Medulla oblongata (tissue), 1 donor: ENCODE data around the gene RP9.
A peak's percentile ranks its signal among the peaks of the same experiment; 100 is the strongest.

Experiments used
- DNase-seq: peaks from one replicate; pipeline ENCODE4 v3.0.0-alpha.2; 2015; ENCODE audit errors: extremely low spot score

The RP9 gene

DNA sequence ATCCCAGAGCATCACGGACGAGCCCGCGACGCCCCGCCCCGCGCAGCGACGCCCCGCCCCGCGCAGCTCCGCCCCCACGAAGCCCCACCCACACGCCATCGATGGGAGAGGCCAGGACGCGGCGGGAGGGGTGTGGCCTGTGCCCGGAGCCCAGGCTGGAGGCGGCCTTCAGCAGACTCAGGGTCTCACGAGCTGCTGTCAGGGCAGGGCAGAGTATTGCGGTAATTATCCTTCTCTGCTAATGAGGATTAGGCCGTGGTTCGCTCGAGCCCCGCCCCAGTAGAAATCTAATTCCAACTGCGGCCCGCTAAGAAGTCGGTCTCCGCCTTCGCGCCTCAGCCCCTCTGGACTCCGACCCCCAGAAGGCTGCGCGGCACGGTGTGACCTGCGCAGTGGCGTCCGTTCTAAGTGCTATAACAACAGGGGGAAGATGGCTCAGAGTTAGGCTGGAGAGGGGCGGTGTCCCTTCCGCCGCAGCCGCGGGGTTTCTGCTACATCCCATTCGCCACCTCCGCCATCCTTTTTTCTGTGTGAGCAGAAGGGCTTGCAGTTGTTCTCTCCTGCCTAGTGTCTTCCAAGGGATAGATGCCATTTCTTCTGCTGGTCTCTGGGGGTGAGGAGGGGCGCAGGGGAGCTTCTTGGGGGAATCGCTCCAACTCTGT, 46.3 kb downstream of the RP9 start:
- DNase-seq = peak; percentile 96

DNA sequence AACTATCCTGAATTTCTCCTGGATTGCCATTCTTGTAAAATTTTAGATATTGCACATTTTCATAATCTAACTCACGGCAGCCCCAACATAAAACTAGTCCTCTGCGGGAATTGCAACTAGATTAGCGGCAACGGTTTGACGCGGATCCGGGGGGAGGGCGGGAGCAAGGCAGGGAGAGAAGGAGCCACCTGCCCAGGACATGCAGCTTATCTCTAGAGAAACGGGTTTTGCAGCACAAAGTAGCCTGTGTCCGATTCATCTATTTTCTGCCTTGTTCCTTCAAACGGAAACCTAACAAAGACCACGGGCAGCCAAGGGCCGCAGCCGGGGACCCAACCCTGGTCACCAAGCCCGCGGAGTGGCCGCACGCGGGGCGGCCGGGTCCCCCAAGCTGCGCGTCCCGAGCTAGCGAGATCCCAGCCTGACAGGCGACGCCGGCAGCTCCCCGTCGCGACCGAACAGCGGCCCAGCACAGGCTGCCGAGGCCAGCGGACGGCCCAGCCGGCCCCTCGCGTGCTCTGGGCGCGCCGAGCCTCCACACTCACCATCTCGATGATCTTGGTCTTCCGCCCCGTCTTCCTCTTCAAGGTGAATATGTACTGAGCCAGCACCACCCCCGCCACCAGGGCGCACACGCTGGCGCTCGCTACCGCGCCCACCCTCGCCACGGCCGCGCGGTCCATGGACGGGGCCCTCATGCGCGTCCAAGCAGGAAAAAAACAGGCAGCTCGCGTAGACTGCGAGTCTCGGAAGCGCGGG, 47.0 kb downstream of the RP9 start, which contains the start of gene NT5C3A:
Gene NT5C3A (minus strand): TSS at position 754 of the 759 bp plus-strand sequence. CDS start 71 bp downstream, at position 683.
- peak; percentile 19 for DNase-seq

DNA sequence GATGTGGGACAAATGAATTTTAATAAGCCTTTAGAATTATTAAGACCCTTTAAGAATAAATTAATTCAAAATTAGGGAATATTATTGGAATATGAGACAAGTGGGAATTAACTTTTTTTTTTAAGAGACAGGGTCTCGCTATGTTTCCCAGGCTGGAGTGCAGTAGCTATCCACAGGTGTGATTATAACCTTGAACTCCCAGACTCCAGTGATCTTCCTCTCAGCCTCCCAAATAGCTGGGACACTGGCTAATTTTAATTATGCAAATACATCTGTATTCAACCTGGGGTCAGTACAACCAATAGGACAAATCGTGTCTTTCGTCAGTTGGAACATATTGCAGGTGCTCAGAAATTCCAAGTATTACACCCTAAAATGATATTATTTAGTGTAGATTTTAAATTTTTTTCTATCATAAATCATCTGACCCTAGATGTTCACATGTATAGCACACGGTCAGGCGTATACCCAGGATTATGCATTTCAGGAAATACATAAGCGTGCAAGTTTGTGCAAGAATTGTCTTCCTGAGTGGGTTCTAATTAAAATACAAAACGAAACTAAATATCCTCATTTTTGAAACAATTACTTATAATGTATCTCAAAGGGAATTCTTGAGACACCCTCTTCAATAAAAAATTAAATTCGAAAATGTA, 47.8 kb downstream of the RP9 start:
- no peak for DNase-seq

DNA sequence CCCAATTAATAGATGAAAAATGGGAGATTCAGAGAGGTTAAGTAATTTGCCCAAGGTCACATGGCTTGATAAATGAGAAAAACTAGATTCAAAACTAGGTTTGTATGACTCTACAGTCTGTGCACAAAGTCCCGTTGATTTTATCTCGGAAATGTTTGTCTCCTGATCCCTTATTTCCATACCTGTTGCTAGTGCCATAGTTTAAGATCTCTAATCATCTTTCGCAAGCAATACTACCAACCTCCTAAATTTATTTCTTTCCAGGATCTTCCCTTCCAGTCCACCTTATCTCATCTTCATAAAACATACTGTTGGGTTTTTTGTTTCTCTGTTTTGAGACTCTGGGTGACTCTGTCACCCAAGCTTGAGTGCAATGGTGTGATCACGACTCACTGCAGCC, 49.6 kb downstream of the RP9 start:
- no peak for DNase-seq

DNA sequence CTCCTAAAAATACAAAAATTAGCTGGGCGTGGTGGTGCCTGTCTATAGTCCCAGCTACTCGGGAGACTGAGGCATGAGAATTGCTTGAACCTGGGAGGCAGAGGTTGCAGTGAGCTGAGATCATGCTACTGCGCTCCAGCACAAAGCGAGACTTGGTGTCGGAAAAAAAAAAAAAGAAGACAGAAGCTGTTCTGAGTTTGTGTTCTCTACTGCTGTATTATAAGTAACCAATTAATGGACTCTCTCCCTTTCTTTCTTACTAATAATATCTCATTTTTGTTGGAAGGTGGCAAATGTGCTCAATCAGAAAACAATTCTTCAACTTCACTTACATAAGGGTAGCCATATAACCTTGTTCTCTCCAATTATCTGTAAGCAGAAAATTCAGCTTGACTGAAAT, 54.0 kb downstream of the RP9 start:
- DNase-seq = no peak

DNA sequence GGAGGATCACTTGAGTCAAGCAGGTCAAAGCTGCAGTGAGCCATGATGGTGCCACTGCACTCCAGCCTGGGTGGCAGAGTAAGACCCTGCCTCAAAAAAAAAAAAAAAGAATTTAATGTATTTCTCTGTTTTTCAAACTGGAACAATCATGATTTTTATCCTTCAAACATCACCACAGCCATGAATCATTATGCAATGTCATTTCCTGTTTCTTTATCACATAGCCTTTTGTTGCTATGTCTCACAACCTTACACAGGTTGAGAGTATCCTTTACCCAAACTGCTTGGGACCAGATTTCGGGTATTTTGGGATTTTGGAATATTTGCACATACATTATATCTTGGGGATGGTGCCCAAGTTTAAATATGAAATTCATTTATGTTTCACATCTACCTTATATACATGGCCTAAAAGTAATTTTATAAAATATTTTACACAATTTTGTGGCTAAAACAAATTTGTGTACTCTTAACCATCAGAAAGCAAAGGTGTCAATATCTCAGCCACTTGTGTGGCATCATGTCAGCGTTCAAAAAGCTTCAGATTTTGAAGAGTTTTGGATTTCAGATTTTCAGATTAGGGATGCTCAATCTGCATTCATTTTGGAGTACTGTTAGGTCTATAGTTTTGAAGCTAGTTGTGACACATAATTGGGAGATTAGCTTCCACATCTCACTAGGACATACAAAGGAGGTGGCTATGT, 54.8 kb downstream of the RP9 start:
- DNase-seq = no peak

DNA sequence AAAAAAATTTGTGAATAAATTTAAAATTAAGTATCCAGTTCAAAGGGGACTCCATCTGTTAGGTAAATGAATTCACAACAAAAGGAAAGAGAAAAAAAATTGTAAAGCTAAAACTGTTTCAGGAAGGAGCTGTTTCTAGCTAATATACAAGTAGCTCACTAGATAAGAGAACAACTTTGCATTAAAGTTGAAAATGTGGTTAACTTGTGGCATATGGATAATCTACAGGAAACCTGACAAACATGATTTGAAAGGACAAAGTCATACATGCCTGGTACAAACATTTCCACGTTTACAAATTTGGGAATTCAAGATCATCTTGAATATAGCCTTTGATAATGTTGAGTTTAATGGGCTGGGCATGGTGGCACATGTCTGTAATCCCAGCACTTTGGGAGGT, 55.5 kb downstream of the RP9 start:
- DNase-seq = no peak

DNA sequence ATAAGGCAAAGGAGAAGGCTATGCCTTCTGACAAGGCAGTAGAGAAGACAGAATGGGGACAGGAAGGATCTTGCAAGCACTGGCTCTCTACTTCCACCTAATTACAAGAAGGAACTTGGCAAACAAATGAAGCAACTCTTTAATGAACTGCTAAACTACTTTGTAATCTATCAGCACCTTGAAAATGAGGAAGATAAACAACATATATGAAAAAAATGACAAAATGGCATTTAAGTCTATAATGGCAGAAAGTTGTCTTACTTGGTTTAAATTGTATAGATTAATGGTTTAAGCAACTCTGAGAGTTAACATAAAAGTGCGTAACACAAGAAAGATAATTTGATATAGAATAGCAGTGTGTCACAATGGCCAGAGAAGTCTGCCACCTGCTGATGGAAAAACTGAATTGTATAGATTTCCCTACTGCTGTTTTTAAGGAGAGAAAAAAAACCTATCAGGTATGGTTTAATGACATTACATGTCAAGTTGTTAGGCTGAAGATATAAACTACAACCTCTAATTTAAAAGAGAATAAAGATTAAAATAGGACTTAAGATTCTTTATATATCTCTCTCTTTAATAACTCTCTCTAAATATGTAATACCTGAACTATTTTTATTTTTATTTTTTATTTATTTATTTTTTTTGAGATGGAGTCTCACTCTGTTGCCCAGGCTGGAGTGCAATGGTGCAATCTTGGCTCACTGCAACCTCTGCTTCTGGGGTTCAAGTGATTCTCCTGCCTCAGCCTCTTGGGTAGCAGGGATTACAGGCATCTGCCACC, 58.5 kb downstream of the RP9 start:
- peak; percentile 61 for DNase-seq

DNA sequence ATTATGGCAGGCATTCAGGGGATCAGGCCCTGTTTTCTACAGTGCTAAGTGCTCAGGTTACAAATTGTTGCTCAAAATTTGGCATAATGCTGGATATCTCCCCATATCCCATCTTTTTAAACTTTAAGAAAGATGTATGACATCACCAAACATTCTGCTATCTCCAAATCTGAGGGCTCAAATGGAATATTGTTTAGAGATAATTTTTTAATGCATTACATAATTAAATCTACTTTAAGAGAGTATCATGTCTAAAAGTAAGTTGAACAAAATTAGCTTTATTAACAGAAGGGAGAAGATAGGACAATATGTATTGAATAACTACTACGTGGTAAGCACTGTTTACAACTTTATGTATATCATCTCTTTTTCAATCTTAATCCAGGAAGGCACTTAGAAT, 60.5 kb downstream of the RP9 start:
- DNase-seq = no peak

DNA sequence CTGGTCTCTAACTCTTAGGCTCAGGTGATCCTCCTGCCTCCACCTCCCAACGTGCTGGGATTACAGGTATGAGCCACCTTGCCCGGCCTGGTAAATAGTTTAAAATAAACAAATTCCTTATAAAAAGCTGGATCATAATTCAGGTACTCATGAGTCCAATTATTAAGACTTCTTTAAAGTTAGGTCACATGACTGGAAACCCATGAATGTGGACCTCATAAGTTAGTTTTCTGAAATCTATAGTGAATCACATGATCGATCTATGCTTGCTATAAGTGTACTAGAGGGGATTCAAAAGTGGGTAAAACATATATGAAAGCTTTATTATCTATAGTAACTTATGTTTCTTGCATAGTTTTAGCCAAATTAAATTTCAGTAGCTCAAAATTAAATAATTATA, 60.9 kb downstream of the RP9 start:
- no peak for DNase-seq

DNA sequence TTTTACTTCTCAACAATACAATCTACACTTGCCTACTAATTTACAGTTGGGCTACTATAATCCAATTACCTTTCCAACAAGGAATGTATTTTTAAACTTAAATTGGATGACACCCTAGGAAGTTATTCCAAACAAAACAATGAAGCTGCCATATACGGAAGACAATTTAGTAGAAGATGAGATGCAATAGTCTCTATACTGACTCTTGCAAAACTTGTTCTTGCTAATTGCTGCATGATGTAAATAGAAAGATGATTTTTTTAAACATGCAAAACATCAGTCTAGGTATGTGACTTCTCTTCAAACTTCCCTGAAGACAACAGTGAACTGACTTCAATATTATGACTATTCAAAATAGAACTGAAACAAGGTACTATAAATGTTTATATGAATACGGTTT, 64.2 kb downstream of the RP9 start:
- DNase-seq = no peak
